GM18517 (cell line): ENCODE measurements around the gene CERS6.

ENCODE experiments used
- ATAC-seq: cut with Tn5 transposase; IDR thresholded peaks from one replicate; pipeline ENCODE4 v1.9.1; 2021; ENCODE audit warnings: mild to moderate bottlenecking, moderate library complexity; ENCODE audit not compliant: unreplicated experiment

The CERS6 gene

DNA sequence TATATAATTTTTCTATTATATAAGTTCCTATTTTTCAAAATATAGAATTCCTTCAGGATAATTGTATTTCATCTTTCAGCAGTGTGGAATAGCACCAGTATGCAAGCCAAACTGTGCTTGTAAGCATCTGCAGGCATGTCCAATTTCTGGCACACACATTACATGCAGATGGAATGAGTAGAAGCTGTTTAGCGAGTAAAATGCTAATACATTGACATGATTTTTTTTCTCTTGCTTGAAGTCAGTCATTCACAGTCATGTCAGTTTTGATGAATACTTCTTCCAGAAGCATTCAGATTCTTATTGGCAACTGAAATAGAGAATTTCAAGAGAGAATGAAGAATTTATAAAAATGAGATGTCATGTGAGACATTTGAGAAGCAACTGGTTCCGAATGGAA is 109.4 kb downstream of the CERS6 start:
- ATAC-seq, result no peak

DNA sequence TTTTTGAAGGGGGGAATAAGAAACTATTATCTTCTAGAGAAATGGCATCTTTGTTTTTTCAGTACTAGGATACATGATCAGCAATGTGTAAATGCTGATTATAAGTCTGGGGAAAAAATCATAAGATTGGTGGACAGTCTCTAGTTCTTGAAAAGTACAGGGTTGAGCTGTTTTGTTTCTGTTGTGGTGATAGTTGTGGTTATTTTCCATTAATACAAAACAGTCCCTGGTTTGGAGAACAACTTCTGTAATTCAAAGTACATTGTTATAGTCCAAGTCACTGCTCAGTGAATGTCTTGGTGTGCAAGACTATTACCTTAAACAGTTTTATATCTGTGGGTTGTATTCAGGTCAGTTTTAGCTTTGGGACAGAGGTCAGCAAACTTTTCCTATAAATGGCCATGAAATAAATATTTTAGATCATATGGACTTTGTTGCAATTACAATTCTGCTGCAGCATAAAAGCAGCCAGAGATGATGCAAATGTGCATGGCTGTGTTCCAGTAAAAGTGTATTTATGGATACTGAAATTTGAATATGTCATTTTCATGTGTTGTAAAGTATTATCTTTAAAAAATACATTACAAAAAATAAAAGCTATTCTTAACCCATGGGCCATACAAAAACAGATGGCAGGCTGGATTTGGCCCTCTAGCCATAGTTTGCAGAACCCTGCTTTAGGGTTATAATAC is 111.0 kb downstream of the CERS6 start:
- no peak for ATAC-seq

DNA sequence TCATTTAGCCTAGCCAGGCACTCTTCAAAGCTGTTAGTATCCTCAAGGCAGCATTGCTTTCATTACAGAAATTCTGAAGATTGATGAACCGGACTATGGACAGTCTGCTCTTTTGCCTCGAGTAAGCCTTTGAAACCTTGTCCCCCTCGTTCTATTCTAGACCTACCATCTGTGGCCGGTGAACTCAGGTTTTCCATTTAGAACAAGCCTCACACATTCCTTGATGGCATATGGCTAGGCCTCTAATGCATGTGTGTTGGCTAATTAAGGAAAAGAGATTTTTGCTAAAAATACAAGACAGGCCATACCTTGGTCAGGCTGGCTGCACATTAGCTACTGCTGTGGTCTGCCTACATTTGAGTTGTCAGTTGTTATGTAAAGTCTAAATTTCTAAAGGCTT is 111.8 kb downstream of the CERS6 start:
- no peak for ATAC-seq

DNA sequence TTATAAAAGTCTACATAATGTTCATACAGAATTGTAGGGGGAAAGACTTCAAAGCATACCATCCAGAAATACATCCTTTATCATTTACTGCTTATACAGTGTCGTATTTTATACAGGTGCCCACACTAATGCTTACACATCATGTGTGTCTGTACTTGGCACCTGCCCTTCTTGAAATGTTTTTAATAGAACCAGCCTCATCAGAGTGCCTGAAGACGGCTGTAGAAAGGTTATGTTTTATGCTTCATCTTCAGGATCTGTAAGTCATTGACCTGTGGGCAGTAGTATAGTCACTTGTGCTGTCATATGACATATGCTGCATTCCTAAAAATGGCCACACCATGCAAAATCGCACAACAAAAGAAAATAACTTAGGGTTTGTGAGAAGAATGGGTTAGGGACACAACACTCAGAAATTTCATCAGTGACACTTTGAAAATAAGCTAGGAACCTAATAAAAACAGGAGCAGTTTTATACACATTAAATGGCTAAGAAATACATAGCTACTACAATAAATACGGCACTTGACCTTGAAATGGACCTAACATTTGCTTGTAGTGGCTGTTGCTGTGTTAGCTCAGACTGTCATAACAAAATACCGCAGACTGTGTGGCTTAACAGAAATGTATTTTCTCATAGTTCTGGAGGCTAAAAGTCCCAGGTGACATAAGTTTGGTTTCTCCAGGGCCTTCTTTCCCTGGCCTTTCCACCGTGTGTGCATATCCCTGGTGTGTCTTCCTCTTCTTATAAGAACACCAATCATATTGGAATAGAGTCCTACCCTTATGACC is 112.6 kb downstream of the CERS6 start:
- ATAC-seq, result no peak

DNA sequence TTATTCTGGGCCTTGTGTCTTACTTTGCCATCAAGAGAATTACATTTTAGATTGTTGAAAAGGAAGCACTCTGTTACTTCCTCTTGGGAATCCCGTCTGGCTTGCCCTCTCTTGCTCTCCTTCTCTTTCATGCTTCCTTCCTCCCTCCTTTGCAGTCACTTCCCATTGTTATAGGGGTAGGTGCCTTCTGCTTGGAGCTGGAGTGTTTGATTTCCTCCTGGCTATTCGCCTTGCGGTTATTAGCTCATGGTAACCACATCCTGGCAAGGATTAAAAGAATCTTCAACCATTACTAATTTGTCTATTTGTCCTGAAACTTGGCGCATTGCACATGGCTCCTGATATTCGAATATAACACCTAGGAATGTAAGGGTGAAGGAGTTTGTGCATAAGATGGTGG is 115.0 kb downstream of the CERS6 start:
- no peak for ATAC-seq

DNA sequence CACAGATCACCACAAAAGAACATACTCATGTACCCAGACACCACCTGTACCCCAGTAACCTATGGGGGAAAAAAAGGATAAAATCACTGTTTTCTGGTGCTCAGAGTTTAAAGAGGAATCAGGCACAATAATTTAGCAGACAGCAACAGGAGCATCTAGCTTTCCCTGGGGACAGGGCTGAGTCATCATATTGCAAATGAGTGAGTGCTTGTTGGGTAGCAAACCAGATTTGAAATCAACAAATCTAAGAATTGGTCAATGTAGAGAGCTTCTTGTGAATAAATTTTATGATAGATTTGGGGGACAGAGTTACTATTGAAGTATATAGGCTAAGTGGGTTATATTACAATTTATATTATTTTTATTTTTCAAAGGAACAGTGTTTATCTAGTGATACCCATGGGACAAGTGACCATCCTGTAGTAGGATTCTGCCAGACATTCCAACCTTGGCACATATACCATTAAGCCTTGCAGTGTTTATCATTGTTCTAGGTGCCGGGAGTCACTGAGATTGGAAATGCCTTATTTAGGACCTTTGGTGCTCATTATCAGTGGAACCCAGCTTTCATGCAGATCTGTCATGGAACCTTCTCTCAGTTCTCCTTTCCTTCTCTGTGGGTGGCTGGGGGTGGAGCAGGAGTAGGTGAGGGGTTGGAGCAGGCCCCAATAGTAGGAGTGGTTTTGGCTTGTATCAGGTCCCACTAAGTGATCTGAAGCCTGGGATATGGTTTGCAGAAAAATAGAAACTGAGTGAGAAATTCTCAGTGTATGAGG is 117.2 kb downstream of the CERS6 start:
- no peak for ATAC-seq

DNA sequence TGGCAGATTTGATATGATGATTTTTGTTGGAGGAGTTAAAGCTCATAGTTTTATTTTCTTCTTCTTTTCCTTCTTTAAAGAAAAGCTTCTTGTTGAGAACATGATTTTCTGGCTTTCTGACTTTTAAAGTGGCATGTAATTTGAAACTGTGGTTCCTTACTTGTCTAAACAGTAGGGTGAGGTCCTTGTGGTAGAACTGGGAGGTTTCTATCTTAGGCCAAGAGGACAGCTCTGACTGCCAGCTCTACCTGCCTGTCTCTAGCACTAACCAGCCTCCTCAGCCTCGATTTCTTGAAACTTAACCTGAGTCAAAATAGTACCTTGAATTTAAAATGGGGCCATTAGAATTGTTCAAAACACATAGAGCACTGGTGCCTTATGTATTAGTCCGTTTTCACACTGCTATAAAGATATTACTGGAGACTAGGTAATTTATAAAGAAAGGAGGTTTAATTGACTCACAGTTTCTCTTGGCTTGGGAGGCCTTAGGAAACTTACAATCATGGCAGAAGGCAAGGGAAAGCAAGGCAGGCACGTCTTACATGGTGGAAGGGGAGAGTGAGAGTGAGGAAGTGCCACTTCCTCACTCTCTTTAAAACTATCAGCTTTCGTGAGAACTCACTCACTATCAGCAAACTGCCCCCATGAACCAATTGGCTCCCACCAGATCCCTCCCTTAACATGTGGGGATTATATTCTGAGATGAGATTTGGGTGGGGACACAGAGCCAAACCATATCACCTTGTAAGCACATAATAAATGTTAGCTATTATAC is 119.0 kb downstream of the CERS6 start:
- no peak for ATAC-seq

DNA sequence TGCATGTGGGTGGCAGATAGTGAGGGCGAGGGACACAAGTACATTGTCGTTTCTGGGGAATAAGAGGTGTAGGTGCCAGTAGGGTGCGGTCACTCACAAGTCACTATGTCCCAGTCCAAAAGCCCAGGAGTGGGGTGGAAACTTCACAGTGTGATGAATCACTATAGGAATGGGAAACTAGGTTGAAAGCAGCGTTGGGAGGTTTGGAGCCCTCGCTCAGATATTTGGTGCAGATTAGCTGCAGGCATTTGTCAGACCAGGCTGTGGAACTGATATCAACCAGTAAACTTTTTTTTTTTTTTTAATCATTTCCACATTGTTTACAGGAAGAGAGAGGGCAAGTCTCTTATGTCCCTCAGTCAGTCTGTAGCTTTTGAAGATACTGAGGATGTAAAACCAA is 121.8 kb downstream of the CERS6 start:
- ATAC-seq, result no peak

DNA sequence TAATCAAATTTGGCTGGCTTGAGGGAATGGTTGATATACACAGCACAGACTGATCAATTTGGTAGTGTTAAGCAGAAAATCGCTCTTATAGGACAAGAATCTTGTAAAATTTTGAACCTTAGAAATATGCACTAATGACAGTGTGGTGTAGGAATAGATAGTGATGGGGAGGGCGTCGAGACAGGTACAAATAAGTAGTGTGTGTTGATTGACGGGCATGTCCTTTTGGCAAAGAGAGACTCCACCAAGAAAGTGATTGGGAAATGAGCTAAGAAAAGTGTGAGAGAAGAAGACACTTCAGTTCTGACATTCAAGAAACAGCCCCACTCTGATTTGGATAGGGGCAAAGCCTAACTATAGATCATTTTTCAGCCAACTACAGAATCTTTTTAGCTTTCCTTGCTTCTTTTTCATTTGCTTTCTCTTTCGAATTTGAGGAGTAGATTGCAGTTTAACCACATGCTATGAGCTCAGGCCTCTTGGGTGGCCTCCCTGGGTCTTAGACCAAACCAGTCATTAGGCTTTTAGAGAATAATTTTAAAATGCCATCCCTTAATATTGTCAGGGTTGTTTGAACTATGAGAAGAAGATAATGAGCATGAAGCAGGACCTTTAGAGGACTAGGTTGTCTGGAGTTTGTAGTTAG is 127.1 kb downstream of the CERS6 start:
- peak; percentile 70 for ATAC-seq

DNA sequence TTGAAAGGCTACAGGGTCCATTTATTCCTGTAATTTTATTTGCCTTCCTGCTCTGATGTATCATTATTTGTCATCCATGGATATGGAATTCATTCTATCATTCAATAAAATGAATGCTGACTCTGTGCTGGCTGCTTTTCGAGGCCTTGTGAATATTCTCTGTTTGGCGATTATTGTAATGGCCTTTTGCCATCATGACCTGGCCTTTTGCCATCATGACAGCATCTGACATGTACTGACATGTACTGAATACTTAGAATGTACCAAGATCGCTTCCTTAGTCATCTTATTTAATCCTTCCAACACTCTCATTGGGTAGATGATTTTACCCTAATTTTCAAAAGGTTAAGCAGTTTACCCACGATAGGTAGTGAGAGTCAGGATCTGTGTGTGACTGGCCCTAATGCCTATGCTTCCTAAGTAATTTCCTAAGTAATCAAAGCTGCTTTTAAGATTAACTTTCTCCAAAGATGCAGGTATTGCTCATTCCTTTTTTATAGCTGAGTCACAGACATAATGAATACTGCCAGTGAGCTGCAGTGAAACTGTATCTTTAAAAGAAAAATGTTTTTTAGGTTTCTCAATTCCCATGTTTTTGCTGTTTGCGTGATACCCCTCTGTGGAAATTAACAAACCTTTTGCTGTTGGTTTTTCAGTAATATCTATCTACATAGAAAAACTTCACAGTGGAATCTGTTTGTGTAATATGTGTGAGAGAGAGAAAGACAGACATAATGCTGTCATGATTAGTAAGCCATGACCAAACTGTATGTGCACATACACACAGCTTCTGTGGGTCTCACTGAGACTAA is 127.8 kb downstream of the CERS6 start:
- no peak for ATAC-seq

DNA sequence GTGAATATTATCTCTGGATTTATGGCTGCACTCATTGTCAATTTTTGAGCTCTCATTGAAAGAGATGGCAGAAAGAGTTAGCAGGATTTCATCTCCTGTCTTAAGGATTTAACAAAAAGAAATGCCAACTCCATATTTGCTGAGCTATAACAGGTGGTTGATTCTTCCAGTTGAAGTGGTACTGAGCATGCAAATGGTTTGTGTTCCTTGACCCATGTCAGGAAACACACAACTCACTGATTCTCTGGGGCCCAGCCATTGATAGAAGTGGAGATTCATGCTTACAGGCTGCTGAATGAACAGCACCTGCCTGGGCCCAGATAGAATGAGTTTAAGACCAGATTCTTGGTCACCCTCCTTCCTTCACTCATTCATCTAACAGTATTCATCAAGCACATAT is 128.8 kb downstream of the CERS6 start:
- no peak for ATAC-seq

DNA sequence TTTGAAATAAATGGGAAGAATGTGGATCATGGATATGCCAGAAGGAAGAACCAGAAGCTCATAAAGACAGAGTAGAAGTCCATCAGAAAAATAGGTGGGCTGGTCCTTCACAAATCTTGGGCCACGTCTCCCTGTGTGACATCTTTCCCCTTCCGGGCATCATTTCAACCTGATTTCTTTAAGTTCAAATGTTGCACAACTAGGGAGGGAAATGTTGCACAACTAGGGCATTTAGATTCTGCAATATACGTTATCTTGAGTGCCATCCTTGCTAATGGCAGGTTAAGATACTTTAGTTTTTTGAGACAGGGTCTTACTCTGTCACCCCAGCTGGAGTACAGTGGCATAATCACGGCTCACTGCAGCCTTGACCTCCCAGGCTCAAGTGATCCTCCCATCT is 129.6 kb downstream of the CERS6 start:
- no peak for ATAC-seq

DNA sequence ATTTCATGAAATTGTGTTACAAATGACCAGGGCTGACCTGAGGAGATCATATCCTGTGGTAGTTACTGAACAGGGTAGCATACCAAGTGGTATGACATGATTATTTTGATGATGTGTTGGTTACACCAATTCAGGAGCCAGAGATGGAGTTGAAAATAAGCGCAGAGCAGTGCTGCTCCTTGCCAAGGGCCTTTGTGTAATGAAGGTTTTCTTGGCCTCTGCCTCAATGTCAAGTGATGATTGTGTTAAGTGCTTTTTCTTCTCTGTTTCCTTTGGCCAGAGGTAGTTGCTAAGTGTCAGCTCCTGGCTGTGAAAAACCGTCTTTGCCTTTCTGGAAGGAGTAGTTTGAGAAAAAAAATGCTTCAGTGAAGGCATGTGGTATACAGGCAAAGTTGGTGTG is 131.2 kb downstream of the CERS6 start:
- no peak for ATAC-seq

DNA sequence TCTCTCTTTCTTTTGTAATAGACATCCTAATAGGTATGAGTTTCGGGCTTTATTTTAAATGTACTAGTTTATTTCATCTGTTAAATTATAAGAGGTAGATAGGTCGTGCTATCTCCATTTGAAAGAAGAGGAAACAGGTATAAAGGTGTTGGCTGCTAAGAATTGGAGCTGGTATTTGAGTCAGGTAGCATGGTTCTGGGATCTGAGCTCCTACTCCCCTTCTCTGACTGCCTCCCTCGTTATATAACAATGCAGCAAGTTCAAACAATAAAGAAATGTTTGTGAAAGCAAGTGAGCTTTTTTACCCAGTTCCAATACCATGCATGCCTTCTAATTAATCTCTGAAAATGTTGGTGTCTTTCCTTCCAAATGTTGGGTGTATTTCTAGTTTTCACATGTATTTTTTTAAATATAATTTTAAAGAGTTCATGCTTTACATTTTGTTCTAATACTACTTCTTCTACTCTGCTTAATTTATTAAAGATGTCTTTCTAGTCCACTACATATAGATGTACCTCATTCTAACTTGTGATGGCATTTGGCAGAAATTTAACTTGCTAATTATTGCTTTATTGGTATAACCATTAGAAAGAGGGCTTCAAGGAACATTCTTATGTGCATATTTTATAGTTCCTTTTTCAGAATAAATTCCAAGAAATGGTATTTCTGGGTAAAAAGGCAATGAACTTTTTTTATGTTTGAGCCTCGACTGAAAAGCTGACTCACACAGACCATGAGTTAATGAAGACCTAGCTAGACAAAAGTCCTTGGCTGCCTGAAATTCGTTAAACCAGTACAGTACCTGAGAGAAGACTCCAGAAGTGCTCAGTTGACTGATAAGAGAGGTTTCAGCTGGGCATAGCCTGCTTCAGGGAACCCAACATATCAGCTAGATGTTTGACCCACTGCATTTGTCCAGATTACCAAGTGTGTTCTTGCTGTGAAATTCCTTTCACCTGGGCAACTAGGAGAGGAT is 133.5 kb downstream of the CERS6 start:
- ATAC-seq, result no peak

DNA sequence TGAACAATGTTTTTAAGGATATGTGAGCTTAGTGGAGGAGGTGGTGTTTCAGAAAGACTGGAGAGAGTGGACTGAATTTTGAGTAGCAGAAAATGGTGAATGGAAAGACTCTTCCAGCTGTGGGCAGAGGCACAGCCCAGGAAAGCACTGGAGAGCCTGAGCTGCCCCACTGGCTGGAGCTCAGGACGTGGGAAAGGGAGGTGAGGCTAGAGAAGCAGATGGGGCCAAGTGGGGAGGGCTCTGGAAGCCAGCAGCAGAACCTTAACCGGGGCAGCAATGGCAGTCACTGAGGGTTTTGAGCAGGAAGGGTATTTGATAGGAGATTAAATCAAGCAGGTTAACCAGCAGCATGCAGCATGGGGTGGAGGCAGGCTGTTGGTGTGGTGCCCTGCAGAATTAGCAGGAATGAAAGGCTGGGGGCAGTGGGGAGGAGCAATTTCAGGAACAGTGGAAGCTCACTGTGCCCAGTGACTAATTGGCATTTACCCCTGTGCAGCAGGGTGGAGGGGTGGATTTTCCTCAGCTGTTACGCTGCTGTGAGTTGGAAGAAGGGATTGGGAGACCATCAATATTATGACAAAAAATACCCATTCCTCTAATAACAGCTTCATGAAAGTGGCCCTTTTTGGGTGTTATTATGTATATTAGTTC is 136.2 kb downstream of the CERS6 start:
- ATAC-seq, result no peak

DNA sequence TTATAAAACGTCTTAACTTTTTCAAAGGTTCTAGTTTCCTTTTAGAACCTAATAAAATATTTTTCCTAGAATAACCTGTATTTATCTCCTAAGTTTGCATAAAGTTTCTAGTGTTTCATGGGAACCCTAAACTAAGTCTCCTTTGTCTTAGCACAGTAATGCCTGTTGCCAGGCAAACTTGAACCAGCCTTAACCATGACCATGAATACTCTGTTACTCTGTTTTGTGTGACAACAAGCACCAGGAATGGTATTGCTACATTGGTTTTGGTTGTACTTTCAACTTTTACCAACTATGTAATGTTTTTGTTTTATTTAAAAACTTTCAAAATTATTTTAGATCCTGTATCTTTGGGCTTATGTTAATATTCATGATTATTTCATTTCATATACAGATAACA is 137.6 kb downstream of the CERS6 start:
- peak; percentile 40 for ATAC-seq

DNA sequence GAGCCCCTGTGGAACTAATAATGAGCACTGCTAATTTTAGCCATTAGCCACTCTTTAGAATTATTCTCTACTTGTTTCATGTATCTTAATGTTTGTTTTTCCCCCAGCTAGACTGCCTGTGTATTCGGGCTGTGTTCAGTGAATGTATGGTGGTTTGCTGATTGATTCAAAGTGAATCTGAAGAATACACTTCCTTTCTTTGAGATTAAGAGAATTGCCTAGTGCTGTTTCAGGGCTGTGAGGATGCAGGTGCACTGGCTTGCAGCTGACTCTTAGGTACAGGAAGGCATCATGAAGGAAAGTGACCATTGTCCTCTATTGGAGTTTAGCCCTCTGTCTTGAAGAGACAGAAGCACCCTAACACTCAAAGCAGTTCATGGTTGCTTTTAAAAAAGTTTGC is 138.7 kb downstream of the CERS6 start:
- peak; percentile 91 for ATAC-seq
